GM21360 (cell line): ENCODE results near the gene SFXN5.

ENCODE experiments used
- ATAC-seq: cut with Tn5 transposase; IDR thresholded peaks from one replicate; pipeline ENCODE4 v1.9.1; 2021; ENCODE audit warnings: mild to moderate bottlenecking, moderate library complexity; ENCODE audit not compliant: unreplicated experiment

Gene SFXN5

DNA sequence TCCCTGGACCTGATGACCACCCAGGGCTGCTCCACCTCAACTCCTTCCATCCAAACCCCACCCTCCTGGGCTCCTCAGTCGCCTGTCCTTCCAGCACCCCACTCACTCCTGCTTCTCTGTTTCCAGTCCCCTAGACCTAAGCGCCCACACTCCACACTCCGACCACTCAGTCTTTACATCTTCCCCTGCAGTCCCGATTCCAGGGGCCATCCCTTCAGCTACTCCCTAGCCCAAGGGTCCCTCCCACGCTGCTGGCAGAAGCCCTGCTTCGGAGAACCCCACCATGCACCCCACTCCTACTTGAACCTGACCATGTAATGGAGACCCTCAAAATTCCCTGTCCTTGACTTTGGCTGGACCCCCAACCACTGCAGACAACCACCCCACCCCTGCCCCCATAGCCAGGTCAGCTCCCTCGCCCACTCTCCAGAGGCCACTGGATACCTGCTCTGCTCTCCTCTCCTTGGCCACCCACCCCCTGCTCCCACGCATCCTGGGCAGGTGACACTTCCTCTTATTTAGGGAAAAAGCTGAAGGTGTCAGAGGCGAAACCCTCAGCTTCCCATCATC is 126.0 kb downstream of the SFXN5 start:
- ATAC-seq, result no peak

GRCh38 chr2:72944804-72945449 is 126.6 kb downstream of the SFXN5 start:
- ATAC-seq, result no peak

- ATAC-seq, result no peak
Observed at GRCh38 chr2:72943540-72944395, 127.7 kb downstream of the SFXN5 start.

DNA sequence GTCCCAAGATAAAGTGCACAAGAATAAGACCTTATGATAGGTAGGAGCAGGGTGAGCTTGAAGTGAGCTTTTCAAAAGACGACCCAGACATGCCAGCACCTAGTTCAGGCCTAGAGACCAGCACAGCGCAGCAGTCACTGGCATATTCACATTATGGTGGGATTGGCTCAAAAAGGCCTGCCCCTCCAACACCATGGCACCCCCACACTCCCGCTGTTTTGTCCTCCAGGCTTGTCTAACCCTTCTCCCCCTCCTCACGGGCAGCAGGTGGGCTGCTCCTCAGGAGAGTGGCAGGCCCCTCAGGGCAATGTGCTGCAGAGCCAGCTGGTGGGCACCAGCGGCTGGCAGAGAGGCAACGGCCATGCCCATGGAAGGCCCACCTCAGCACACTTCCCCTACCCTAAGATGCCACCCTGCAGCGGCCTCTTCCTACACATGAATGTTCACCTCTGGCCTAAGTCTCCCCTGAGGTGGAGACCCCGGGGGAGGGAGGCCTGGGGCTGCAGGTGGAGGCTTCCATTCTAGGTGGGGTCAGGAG is 128.6 kb downstream of the SFXN5 start:
- ATAC-seq, result no peak

- no peak for ATAC-seq
Observed at GRCh38 chr2:72942293-72942692, 129.2 kb downstream of the SFXN5 start.

DNA sequence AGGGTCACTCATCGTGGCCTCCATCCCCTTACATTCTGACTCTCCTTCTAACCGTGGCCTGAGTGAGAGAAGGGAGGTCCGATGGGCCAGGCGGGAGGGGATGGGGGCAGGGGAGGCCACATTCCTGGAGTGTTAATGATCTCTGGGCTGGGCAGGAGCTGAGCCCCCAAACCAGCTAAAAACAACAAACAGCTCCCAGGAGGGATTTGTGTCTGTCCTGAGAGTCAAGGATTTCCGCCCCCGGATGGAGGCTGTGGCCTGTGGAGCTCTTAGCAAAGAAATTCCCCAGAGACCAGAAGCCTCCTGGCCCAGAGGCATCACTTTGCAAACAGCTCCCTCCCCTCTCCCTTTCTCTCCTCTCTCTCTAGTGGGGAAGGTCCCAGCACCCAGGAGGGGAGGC is 130.7 kb downstream of the SFXN5 start:
- ATAC-seq, result no peak

DNA sequence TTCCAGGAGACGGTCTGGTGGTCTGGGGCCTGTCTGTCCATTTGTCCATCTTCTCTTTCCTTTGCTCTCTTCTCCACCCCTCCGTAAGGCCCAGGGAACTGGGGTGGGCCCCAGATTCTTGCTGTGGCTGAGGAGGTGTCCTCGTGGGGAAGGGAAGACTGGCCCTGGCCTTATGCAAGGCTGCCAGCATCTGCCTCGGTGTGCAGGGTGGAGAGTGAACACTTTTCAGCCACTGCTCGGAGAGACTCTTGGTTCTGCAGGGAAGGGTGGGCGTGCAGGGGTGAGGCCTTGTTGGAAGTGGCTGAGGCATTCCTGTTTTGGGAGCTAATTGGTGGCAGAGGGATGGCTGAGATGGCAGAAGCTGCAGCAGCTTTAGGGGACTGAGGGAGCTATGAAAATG is 131.2 kb downstream of the SFXN5 start:
- no peak for ATAC-seq

GRCh38 chr2:72938455-72938854 is 133.1 kb downstream of the SFXN5 start:
- no peak for ATAC-seq

DNA sequence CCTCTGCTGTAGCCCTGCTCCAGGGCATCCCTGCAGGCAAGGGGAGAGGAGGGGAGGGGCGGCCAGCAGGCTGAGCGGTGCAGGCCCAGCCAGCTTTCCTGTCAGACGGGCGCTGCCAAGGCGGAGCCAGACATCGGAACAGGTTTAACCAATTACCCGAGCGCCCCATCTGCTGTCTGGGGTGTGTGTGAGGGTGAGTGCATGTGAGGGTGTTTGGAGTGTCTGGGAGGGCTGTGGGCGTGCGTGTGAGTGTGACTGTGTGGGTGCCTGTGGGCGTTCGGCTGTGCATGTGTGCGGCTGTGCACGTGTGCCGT is 134.2 kb downstream of the SFXN5 start:
- ATAC-seq, result no peak

- no peak for ATAC-seq
Observed at GRCh38 chr2:72936660-72937355, 134.7 kb downstream of the SFXN5 start.

DNA sequence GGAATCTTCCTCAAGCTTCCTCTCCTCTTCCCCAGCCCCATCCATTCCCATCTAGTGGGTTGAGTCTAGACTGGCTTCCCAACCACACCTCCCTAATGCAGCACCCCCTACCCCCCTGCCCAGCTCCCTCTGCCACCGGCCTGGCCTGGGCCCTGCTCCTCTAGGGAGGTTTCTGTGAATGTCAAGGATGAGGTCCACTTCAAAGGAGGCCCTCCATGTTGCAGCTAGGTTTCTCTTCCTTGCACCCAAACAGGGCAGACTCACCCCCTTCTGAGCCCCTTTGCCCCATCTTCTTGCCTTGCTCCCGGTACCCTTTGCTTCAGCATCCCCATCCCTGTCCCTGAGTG is 135.9 kb downstream of the SFXN5 start:
- no peak for ATAC-seq

DNA sequence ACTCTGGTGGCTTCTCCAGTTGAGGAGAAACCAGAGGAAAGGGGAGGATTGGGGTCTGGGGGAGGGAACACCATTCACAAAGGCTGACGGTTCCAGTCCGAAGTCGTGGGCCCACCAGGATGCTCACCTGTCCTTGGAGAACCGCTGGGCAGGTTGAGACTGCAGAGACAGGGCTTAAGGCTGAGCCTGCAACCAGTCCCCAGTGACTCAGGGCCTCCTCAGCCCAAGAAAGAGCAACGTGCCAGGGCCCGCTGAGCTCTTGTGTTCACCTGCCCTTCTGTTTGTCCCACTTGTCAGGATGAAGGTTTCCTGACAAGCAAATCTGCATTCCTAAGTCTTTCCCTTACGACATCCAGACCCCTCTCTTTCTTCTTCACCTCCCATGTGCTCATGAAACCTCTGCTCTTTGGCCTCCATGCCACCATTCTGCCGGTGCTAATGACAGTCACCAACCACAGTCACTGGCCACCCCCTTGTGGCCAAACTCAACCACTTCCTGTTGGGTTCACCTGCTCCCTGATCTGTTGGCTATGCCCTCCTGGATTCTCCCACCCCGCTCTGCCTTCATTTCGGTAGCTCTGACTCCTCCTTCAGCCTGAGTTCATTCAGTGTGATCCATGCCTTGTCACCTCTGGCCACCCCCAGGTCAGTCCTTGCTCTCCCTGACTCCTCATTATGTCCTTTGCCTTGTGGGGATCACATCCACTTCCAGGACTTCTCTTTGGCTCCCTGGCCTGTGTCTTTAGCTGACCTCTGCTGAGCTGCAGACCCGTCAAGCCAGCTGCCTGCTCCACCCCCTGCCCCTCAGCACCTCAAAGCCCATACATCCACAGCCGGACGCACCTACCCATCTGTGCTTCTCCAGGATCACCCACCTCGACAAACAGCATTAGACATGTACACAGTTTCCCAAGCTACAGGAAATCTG is 136.6 kb downstream of the SFXN5 start:
- no peak for ATAC-seq

DNA sequence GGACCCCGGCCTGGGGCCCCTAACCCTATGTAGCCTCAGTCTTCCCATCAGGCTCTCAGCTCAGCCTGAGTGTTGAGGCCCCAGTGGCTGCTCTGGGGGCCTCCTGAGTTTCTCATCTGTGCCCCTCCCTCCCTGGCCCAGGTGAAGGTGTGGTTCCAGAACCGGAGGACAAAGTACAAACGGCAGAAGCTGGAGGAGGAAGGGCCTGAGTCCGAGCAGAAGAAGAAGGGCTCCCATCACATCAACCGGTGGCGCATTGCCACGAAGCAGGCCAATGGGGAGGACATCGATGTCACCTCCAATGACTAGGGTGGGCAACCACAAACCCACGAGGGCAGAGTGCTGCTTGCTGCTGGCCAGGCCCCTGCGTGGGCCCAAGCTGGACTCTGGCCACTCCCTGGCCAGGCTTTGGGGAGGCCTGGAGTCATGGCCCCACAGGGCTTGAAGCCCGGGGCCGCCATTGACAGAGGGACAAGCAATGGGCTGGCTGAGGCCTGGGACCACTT is 137.8 kb downstream of the SFXN5 start:
- no peak for ATAC-seq

GRCh38 chr2:72933207-72933606 is 138.3 kb downstream of the SFXN5 start:
- ATAC-seq, result no peak

GRCh38 chr2:72932805-72933204 is 138.7 kb downstream of the SFXN5 start:
- no peak for ATAC-seq

- ATAC-seq, result no peak
Observed at GRCh38 chr2:72932045-72932740, 139.3 kb downstream of the SFXN5 start.

- ATAC-seq, result no peak
Observed at GRCh38 chr2:72931280-72931910, 140.1 kb downstream of the SFXN5 start.

- no peak for ATAC-seq
Observed at GRCh38 chr2:72929010-72929409, 142.5 kb downstream of the SFXN5 start.
